Activated T-cell treated with anti-CD3 and anti-CD28 coated beads for 24 hours (primary cell): ENCODE results near the gene TLR10.

Source experiments
- DNase-seq: peaks from one replicate; pipeline ENCODE4 v3.0.0-alpha.2; 2020; ENCODE audit warnings: low read depth

Gene TLR10

GRCh38 chr4:38764277-38764676, 18.5 kb downstream of the TLR10 start:
- DNase-seq, result no peak

- no peak for DNase-seq
These were observed 20.2 kb downstream of the TLR10 start for GRCh38 chr4:38762560-38762959.

GRCh38 chr4:38759790-38760122, 23.0 kb downstream of the TLR10 start:
- no peak for DNase-seq

GRCh38 chr4:38759113-38759789, 23.5 kb downstream of the TLR10 start:
- peak; percentile 61 for DNase-seq

- no peak for DNase-seq
These were observed 24.7 kb downstream of the TLR10 start for GRCh38 chr4:38757945-38758600.

- DNase-seq, result no peak
These were observed 29.6 kb downstream of the TLR10 start for GRCh38 chr4:38752941-38753806.

GRCh38 chr4:38752372-38752940, 30.3 kb downstream of the TLR10 start:
- no peak for DNase-seq

- no peak for DNase-seq
These were observed 31.3 kb downstream of the TLR10 start for GRCh38 chr4:38751341-38752010.

- no peak for DNase-seq
These were observed 33.5 kb downstream of the TLR10 start for GRCh38 chr4:38749336-38749735.

- no peak for DNase-seq
These were observed 35.2 kb downstream of the TLR10 start for GRCh38 chr4:38747629-38748028.

GRCh38 chr4:38745881-38746280, 36.9 kb downstream of the TLR10 start:
- no peak for DNase-seq

- no peak for DNase-seq
These were observed 38.9 kb downstream of the TLR10 start for GRCh38 chr4:38743866-38744265.

GRCh38 chr4:38740303-38740702, 42.5 kb downstream of the TLR10 start:
- DNase-seq, result no peak

- DNase-seq, result no peak
These were observed 43.6 kb downstream of the TLR10 start for GRCh38 chr4:38738940-38739803.

- no peak for DNase-seq
These were observed 46.9 kb downstream of the TLR10 start for GRCh38 chr4:38735870-38736269.

GRCh38 chr4:38734911-38735310, 47.9 kb downstream of the TLR10 start:
- no peak for DNase-seq

GRCh38 chr4:38734446-38734845, 48.3 kb downstream of the TLR10 start:
- no peak for DNase-seq

GRCh38 chr4:38733663-38734062, 49.1 kb downstream of the TLR10 start:
- no peak for DNase-seq

- DNase-seq, result peak; percentile 81
These were observed 51.8 kb downstream of the TLR10 start for GRCh38 chr4:38730830-38731646.

GRCh38 chr4:38730493-38730829, 52.3 kb downstream of the TLR10 start:
- DNase-seq, result no peak
